GM19240 (cell line): ENCODE measurements around the gene NUP214.
A peak's percentile ranks its signal among the peaks of the same experiment; 100 is the strongest.
"Not testable (repeated sequence)": the region's sequence is repeated elsewhere in the genome, so short reads cannot be mapped to it uniquely, and the experiment has no call there.

Experiments
- DNase-seq: peaks from one replicate; pipeline ENCODE4 v3.0.0; 2011; ENCODE audit warnings: low spot score; ENCODE audit not compliant: insufficient read length

NUP214 gene

GRCh38 chr9:131233556-131233955 lies 108.2 kb downstream of the NUP214 start:
- DNase-seq: no peak

GRCh38 chr9:131233995-131234394 lies 108.6 kb downstream of the NUP214 start:
- no peak for DNase-seq

GRCh38 chr9:131234799-131235479 lies 109.6 kb downstream of the NUP214 start:
- DNase-seq: no peak

GRCh38 chr9:131235480-131235851 lies 110.1 kb downstream of the NUP214 start:
- DNase-seq: no peak

- DNase-seq: no peak
Observed at GRCh38 chr9:131236161-131236560, 110.8 kb downstream of the NUP214 start.

- DNase-seq: no peak
Observed at GRCh38 chr9:131236761-131237160, 111.4 kb downstream of the NUP214 start.

- DNase-seq: no peak
Observed at GRCh38 chr9:131237291-131237690, 111.9 kb downstream of the NUP214 start.

GRCh38 chr9:131237931-131238401 lies 112.6 kb downstream of the NUP214 start:
- peak; percentile 78 for DNase-seq

- no peak for DNase-seq
Observed at GRCh38 chr9:131238402-131239021, 113.1 kb downstream of the NUP214 start.

GRCh38 chr9:131239161-131239975 lies 114.0 kb downstream of the NUP214 start:
- no peak for DNase-seq

- DNase-seq: no peak
Observed at GRCh38 chr9:131240047-131240921, 114.9 kb downstream of the NUP214 start.

GRCh38 chr9:131244331-131244730 lies 118.9 kb downstream of the NUP214 start:
- DNase-seq: not testable (repeated sequence)

GRCh38 chr9:131246618-131247017 lies 121.2 kb downstream of the NUP214 start:
- no peak for DNase-seq

GRCh38 chr9:131252120-131252519 lies 126.7 kb downstream of the NUP214 start:
- no peak for DNase-seq

GRCh38 chr9:131253891-131254491 lies 128.6 kb downstream of the NUP214 start:
- no peak for DNase-seq

- no peak for DNase-seq
Observed at GRCh38 chr9:131254626-131255025, 129.2 kb downstream of the NUP214 start.

- no peak for DNase-seq
Observed at GRCh38 chr9:131255676-131256197, 130.4 kb downstream of the NUP214 start.

- no peak for DNase-seq
Observed at GRCh38 chr9:131257266-131258025, 132.1 kb downstream of the NUP214 start.

- DNase-seq: no peak
Observed at GRCh38 chr9:131258186-131258585, 132.8 kb downstream of the NUP214 start.
